Right atrium auricular region (tissue), 2 donors: Measurements from ENCODE around the gene RAPGEF2. TPM values are rescaled to one million over a fixed set of nuclear protein-coding genes. Genes with fewer than 3 reads are reported as not detected.
A peak's percentile ranks its signal among the peaks of the same experiment; 100 is the strongest.
"Not testable (repeated sequence)": the region's sequence is repeated elsewhere in the genome, so short reads cannot be mapped to it uniquely, and the experiment has no call there.

Experiments used
- DNase-seq: peaks from one replicate; pipeline ENCODE4 v3.0.0-alpha.2; 2019; ENCODE audit warnings: low spot score
- H3K27ac ChIP-seq, 2 donors: fragments of 200-600 bp; sonication (generic); 1 replicate in 1 of 2; 2 replicates in 1 of 2; pipeline ENCODE4 v1.5.1; 2016 to 2019
- H3K27me3 ChIP-seq, 2 donors: fragments of 200-600 bp; sonication (generic); one replicate each; pipeline versions ENCODE4 v1.5.1 to v1.6.0; 2017 to 2019
- H3K36me3 ChIP-seq: fragments of 200-600 bp; sonication (generic); one replicate; pipeline ENCODE4 v1.5.1; 2016
- H3K4me1 ChIP-seq, 2 donors: fragments of 200-600 bp; sonication (generic); one replicate each; pipeline versions ENCODE4 v1.5.1 to v1.6.0; 2017 to 2019
- H3K4me3 ChIP-seq, 2 donors: fragments of 200-600 bp; sonication (generic); 1 replicate in 1 of 2; 2 replicates in 1 of 2; pipeline ENCODE4 v1.5.1; 2017 to 2019; ENCODE audit warnings: mild to moderate bottlenecking in 1 of 2, moderate library complexity in 1 of 2
- H3K9me3 ChIP-seq, 2 donors: fragments of 200-600 bp; sonication (generic); one replicate each; pipeline ENCODE4 v1.5.1; 2019
- total RNA-seq, 2 donors: library from RNA; depleted of rRNA; stranded (reverse); fragments of >200 nt; gene quantifications; one replicate each; pipeline ENCODE4 v1.1.0, GENCODE V29; 2016
- TF ChIP-seq, protein P1 (sequence below), 2 donors: fragments of 200-600 bp; sonication (generic); IDR thresholded peaks; one replicate each; pipeline ENCODE4 v1.5.1; 2019; ENCODE audit warnings: antibody characterized with exemption in 2 of 2

Gene RAPGEF2
- total RNA-seq, 2 donors from 2014 or later: 49.8 to 51.5 TPM

DNA sequence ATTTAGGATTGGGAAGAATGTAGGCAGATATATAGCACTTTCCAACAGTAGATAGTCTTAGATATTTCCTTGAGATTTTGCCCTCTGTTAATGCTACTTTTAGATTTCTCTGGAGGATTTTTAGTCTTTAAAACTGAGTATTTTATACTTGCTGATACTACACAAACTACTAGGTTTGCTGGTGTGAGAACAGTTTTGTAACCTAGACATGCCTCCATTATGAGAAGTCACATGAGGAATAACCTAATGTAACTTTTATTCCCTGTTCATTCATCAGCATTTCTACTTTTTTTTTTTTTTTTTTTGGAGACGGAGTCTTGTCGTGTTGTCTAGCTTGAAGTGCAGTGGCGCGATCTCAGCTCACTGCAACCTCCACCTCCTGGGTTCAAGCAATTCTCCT lies 137.2 kb downstream of the RAPGEF2 start:
- H3K36me3 ChIP-seq: no peaks in the 10 kb centered on the region
- H3K27ac ChIP-seq: peak overlapping the region; percentile 26 to 50
- DNase-seq: no peak
- no peak overlapping the region for H3K4me3 ChIP-seq
- H3K27me3 ChIP-seq: no peaks in the 10 kb centered on the region
- no peaks in the 10 kb centered on the region for H3K9me3 ChIP-seq
- TF ChIP-seq, protein P1, sequence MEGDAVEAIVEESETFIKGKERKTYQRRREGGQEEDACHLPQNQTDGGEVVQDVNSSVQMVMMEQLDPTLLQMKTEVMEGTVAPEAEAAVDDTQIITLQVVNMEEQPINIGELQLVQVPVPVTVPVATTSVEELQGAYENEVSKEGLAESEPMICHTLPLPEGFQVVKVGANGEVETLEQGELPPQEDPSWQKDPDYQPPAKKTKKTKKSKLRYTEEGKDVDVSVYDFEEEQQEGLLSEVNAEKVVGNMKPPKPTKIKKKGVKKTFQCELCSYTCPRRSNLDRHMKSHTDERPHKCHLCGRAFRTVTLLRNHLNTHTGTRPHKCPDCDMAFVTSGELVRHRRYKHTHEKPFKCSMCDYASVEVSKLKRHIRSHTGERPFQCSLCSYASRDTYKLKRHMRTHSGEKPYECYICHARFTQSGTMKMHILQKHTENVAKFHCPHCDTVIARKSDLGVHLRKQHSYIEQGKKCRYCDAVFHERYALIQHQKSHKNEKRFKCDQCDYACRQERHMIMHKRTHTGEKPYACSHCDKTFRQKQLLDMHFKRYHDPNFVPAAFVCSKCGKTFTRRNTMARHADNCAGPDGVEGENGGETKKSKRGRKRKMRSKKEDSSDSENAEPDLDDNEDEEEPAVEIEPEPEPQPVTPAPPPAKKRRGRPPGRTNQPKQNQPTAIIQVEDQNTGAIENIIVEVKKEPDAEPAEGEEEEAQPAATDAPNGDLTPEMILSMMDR (IDR thresholded peaks at IDR 0.05): no peak
- H3K4me1 ChIP-seq: peaks cover 0 to 30% of the 10 kb centered on the region in 2 donors

DNA sequence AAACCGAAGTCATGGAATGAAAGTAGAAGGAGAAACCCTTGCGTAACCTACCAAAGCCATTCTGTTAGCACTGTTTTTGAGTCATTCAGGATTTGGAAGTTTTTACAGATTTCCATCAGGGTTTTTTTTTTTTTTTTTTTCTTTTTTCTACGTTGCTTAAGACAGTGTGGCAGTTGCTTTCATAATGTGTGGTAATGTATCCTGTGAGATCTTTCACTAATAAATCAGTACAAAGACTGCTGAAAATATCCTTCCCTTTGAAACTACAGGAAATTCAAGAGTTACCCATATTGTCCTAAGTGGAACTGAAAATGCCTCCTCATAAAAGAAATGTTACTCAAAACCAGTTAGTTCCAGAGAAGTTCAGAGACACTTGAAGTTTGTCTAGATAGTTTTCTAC lies 137.8 kb downstream of the RAPGEF2 start:
- no peaks in the 10 kb centered on the region for H3K36me3 ChIP-seq
- no peaks in the 10 kb centered on the region for H3K27me3 ChIP-seq
- peaks cover 0 to 23% of the 10 kb centered on the region in 2 donors for H3K4me1 ChIP-seq
- no peak for DNase-seq
- H3K4me3 ChIP-seq: no peak overlapping the region
- peak overlapping the region; percentile 26 to 50 for H3K27ac ChIP-seq
- TF ChIP-seq, protein P1 (IDR thresholded peaks at IDR 0.05): no peak
- no peaks in the 10 kb centered on the region for H3K9me3 ChIP-seq

DNA sequence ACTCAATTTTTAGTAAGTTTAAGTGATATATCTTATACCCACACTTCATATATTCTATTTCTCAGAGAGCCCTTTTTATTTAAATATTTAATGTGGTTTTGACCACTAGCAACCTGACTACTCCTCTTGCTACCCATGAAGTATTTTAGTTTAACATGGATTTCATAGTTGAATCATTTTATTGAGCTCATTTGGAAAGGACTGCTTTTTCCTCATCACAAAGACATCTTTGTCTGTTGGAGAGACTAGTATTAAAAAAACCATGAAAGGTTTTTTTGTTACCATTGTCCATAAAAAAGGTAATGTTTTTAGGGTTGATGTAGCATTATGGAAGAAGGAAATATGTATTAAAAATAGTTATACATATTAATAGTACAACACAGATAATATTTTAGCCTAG lies 139.5 kb downstream of the RAPGEF2 start:
- H3K27me3 ChIP-seq: no peaks in the 10 kb centered on the region
- H3K4me1 ChIP-seq: peaks cover 0 to 17% of the 10 kb centered on the region in 2 donors
- no peaks in the 10 kb centered on the region for H3K9me3 ChIP-seq
- H3K27ac ChIP-seq: no peak overlapping the region
- no peak for DNase-seq
- H3K36me3 ChIP-seq: no peaks in the 10 kb centered on the region
- H3K4me3 ChIP-seq: no peak overlapping the region
- TF ChIP-seq, protein P1 (IDR thresholded peaks at IDR 0.05): no peak

DNA sequence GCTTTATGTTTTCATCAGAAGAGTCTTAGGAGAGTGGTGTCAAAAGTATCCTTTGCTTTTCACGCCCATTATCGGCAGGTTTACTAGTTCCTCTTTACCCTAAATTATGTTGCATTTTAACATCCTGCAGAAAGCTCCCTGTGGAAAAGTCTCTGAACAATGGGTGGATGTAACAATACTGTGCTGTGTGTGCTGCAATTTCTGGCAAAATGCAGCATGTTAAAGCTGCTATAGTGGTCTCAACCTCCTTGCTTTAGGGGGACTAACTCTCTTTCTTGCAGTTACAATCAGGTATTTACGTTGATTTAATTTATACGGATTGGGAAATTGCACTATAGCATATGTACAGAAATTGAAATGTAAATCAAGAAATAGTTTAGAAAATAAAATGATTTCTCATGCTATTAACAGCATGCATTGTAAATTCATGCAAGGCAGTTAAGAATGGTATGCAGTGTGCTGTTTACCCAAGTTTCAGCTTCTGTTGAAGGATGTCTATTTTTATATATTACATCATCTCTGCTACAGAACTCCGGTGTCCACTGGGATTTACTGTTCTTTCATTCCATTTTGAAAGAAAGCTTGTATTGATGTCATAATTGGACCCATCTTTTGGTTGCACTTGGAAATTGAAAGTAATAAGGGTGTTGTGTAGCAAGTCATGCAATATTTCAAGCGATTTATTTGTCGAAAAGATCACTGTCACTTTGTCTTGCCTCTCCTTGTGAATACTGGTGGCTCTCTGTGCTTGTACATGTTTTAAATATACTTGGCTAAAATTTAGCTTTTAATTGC lies 145.7 kb downstream of the RAPGEF2 start:
- no peaks in the 10 kb centered on the region for H3K36me3 ChIP-seq
- H3K4me1 ChIP-seq: peaks cover 0 to 41% of the 10 kb centered on the region in 2 donors
- DNase-seq: no peak
- no peaks in the 10 kb centered on the region for H3K9me3 ChIP-seq
- peak overlapping the region; percentile 32 to 66 for H3K27ac ChIP-seq
- peak overlapping the region; percentile 18 to 29 for H3K4me3 ChIP-seq
- TF ChIP-seq, protein P1 (IDR thresholded peaks at IDR 0.05): no peak
- no peaks in the 10 kb centered on the region for H3K27me3 ChIP-seq

DNA sequence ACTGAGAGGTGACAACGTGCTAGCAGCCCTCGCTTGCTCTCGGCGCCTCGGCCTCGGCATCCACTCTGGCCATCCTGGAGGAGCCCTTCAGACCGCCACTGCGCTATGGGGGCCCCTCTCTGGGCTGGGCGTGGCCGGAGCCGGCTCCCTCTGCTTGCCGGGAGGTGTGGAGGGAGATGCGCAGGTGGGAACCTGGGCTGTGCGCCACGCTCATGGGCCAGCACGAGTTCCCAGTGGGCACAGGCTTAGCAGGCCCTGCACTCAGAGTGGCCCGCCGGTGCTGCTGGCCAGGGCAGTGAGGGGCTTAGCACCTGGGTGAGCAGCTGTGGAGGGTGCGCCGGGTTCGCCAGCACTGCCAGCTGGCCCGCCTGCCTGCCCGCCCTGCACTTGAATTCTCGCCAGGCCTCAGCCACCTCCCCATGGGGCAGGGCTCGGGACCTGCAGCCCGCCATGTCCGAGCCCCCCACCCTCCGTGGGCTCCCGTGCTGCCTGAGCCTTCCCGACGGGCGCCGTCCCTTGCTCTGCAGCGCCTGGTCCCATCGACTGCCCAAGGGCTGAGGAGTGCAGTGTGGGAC lies 148.0 kb downstream of the RAPGEF2 start:
- Histone ChIP-seq H3K36me3 (no peaks in the 10 kb centered on the region), H3K27me3 (no peaks in the 10 kb centered on the region), H3K27ac (no peak overlapping the region), H3K9me3 (no peaks in the 10 kb centered on the region), H3K4me3 (no peak overlapping the region), H3K4me1 (peaks cover 0 to 41% of the 10 kb centered on the region in 2 donors)
- TF ChIP-seq, protein P1 (IDR thresholded peaks at IDR 0.05): no peak
- DNase-seq: no peak

DNA sequence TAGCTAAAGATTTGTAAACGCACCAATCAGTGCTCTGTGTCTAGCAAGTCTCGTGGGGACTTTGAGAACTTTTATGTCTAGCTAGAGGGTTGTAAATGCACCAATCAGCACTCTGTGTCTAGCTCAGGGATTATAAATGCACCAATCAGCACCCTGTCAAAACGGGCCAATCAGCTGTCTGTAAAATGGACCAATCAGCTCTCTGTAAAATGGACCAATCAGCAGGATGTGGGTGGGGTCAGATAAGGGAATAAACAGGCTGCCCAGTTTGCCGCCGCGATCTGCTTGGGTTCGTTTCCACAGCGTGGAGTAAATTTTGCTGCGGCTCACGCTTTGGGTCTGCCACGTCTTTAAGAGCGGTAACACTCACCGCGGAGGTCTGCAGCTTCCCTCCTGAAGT lies 148.7 kb downstream of the RAPGEF2 start:
- DNase-seq, H3K36me3 ChIP-seq, H3K9me3 ChIP-seq, H3K27me3 ChIP-seq, H3K4me3 ChIP-seq: not testable (repeated sequence)
- Histone ChIP-seq H3K27ac (peak overlapping the region in 1 of 2 donors; percentile 8), H3K4me1 (peaks cover 0 to 41% of the 10 kb centered on the region in 2 donors)
